H9 (cell line): ENCODE measurements around the gene RASGRF2. TPM values are rescaled to one million over a fixed set of nuclear protein-coding genes. Genes with fewer than 3 reads are reported as not detected.

Experiments
- DNase-seq: peaks from one replicate; pipeline ENCODE4 v3.0.0-alpha.2; 2017
- H2AFZ ChIP-seq: one replicate; pipeline ENCODE4 v1.6.1; 2013; ENCODE audit warnings: mild to moderate bottlenecking, low read length, control low read depth, moderate library complexity
- H2AK5ac ChIP-seq: 2 replicates; pipeline ENCODE4 v1.6.1; 2013; ENCODE audit warnings: low read length, control low read depth, mixed read lengths; ENCODE audit not compliant: insufficient read length
- H2BK120ac ChIP-seq: one replicate; pipeline ENCODE4 v1.6.1; 2013; ENCODE audit warnings: low read depth, mild to moderate bottlenecking, low read length, control low read depth, inconsistent platforms; ENCODE audit not compliant: poor library complexity, severe bottlenecking
- H2BK12ac ChIP-seq: 2 replicates; pipeline ENCODE4 v1.6.1; 2013; ENCODE audit warnings: low read length, control low read depth, mixed read lengths, low read depth; ENCODE audit not compliant: insufficient read length
- H2BK15ac ChIP-seq: 2 replicates; pipeline ENCODE4 v1.6.1; 2013; ENCODE audit warnings: low read depth, low read length, control low read depth
- H2BK20ac ChIP-seq: one replicate; pipeline ENCODE4 v1.6.1; 2013; ENCODE audit warnings: low read depth, mild to moderate bottlenecking, low read length, control low read depth, inconsistent platforms; ENCODE audit not compliant: poor library complexity, severe bottlenecking
- H2BK5ac ChIP-seq: 2 replicates; pipeline ENCODE4 v1.6.1; 2013; ENCODE audit warnings: low read length, control low read depth, mixed read lengths; ENCODE audit not compliant: insufficient read length
- H3K14ac ChIP-seq: 2 replicates; pipeline ENCODE4 v1.6.1; 2013; ENCODE audit warnings: low read length, control low read depth; ENCODE audit not compliant: insufficient read depth
- H3K18ac ChIP-seq: 2 replicates; pipeline ENCODE4 v1.6.1; 2013; ENCODE audit warnings: low read depth, mild to moderate bottlenecking, mixed read lengths, low read length, control low read depth; ENCODE audit not compliant: insufficient read length
- H3K23ac ChIP-seq: 2 replicates; pipeline ENCODE4 v1.6.1; 2013; ENCODE audit warnings: low read length, control low read depth, mixed read lengths, low read depth; ENCODE audit not compliant: insufficient read length
- H3K23me2 ChIP-seq: 2 replicates; pipeline ENCODE4 v1.6.1; 2013; ENCODE audit warnings: low read depth, mild to moderate bottlenecking, mixed read lengths, low read length, control low read depth; ENCODE audit not compliant: insufficient read length, poor library complexity, severe bottlenecking
- H3K27ac ChIP-seq: 2 replicates; pipeline ENCODE4 v1.5.1; 2013; ENCODE audit warnings: low read length, control low read depth, mixed read lengths, low read depth; ENCODE audit not compliant: insufficient read length
- H3K27me3 ChIP-seq: 2 replicates; pipeline ENCODE4 v1.6.1; 2013; ENCODE audit warnings: low read length, control low read depth, inconsistent platforms; ENCODE audit not compliant: insufficient read depth
- H3K4ac ChIP-seq: 2 replicates; pipeline ENCODE4 v1.6.1; 2013; ENCODE audit warnings: low read depth, mild to moderate bottlenecking, control low read depth, inconsistent platforms, low read length, moderate library complexity
- H3K4me1 ChIP-seq: 2 replicates; pipeline ENCODE4 v1.6.1; 2013; ENCODE audit warnings: low read length, control low read depth, inconsistent platforms; ENCODE audit not compliant: insufficient read depth
- H3K4me2 ChIP-seq: 2 replicates; pipeline ENCODE4 v1.6.1; 2013; ENCODE audit warnings: low read length, control low read depth, mixed read lengths; ENCODE audit not compliant: insufficient read length, insufficient read depth
- H3K56ac ChIP-seq: 2 replicates; pipeline ENCODE4 v1.6.1; 2013; ENCODE audit warnings: low read depth, mild to moderate bottlenecking, mixed read lengths, low read length, control low read depth; ENCODE audit not compliant: insufficient read length
- H3K79me1 ChIP-seq: 2 replicates; pipeline ENCODE4 v1.6.1; 2013; ENCODE audit warnings: low read depth, mild to moderate bottlenecking, moderate library complexity, low read length, control low read depth, inconsistent platforms; ENCODE audit not compliant: insufficient read depth, poor library complexity, severe bottlenecking
- H3K79me2 ChIP-seq: 2 replicates; pipeline ENCODE4 v1.6.1; 2013; ENCODE audit warnings: low read length, control low read depth, inconsistent platforms; ENCODE audit not compliant: insufficient read depth
- H3K9ac ChIP-seq: 2 replicates; pipeline ENCODE4 v1.6.1; 2013; ENCODE audit warnings: low read length, control low read depth, mixed read lengths; ENCODE audit not compliant: insufficient read length; ENCODE audit errors: extremely low read depth
- H3K9me3 ChIP-seq: one replicate; pipeline ENCODE4 v1.6.1; 2013; ENCODE audit warnings: low read depth, low read length, inconsistent platforms; ENCODE audit not compliant: control insufficient read depth
- H3T11ph ChIP-seq: one replicate; pipeline ENCODE4 v1.6.1; 2013; ENCODE audit warnings: mild to moderate bottlenecking, low read length, control low read depth, inconsistent platforms
- H4K20me1 ChIP-seq: one replicate; pipeline ENCODE4 v1.6.1; 2013; ENCODE audit not compliant: control insufficient read depth, insufficient read length, insufficient read depth
- H4K5ac ChIP-seq: 2 replicates; pipeline ENCODE4 v1.6.1; 2013; ENCODE audit warnings: low read depth, mild to moderate bottlenecking, mixed read lengths, low read length, control low read depth; ENCODE audit not compliant: insufficient read length
- H4K8ac ChIP-seq: replicated peaks from 2 replicates; pipeline ENCODE4 v1.6.1; 2013; ENCODE audit warnings: low read length, control low read depth, mixed read lengths, low read depth; ENCODE audit not compliant: insufficient read length
- H4K91ac ChIP-seq: 2 replicates; pipeline ENCODE4 v1.6.1; 2013; ENCODE audit warnings: low read depth, mild to moderate bottlenecking, moderate library complexity, mixed read lengths, low read length, control low read depth; ENCODE audit not compliant: insufficient read length
- H3K27ac Mint-ChIP-seq, 3 experiments: 2 replicates in 2 of 3; 3 replicates in 1 of 3; pipeline ENCODE4 v1.8.0; 2020 to 2021; ENCODE audit warnings: mixed read lengths in 3 of 3, mild to moderate bottlenecking in 1 of 3, moderate library complexity in 1 of 3
- H3K27me3 Mint-ChIP-seq: 2 replicates; pipeline ENCODE4 v1.8.0; 2021; ENCODE audit warnings: low read depth, mild to moderate bottlenecking, moderate library complexity, mixed read lengths
- H3K36me3 Mint-ChIP-seq, 3 experiments: 2 replicates in 2 of 3; 3 replicates in 1 of 3; pipeline ENCODE4 v1.8.0; 2020 to 2021; ENCODE audit warnings: low read depth in 3 of 3, mixed read lengths in 3 of 3; ENCODE audit not compliant: insufficient read depth in 1 of 3
- H3K4me1 Mint-ChIP-seq, 2 experiments: 2 replicates each; pipeline ENCODE4 v1.8.0; 2020; ENCODE audit warnings: mixed read lengths in 2 of 2
- H3K4me3 Mint-ChIP-seq, 2 experiments: 2 replicates in 1 of 2; 3 replicates in 1 of 2; pipeline ENCODE4 v1.8.0; 2020 to 2021; ENCODE audit warnings: mild to moderate bottlenecking in 2 of 2, mixed read lengths in 2 of 2, moderate library complexity in 1 of 2
- H3K9me3 Mint-ChIP-seq, 2 experiments: 2 replicates in 1 of 2; 3 replicates in 1 of 2; pipeline ENCODE4 v1.8.0; 2020; ENCODE audit warnings: mild to moderate bottlenecking in 2 of 2, mixed read lengths in 2 of 2, moderate library complexity in 1 of 2
- CTCF ChIP-seq: fragments of 200-600 bp; sonication (generic); conservative IDR thresholded peaks from 3 replicates; pipeline ENCODE4 v1.8.0; 2021; ENCODE audit warnings: antibody characterized with exemption, mild to moderate bottlenecking
- WGBS: extraction: QIAGEN DNeasy Blood & Tissue Kit; methylation state at CpG from one replicate; pipeline ENCODE4 v1.1.7; 2013; ENCODE audit warnings: missing lambda C conversion rate, low lambda C conversion rate, mixed read lengths; ENCODE audit not compliant: insufficient read length; ENCODE audit errors: extremely low coverage; 5-methylcytosine and 5-hydroxymethylcytosine counted together
- total RNA-seq: library from RNA; stranded (reverse); gene quantifications from 2 replicates; pipeline ENCODE4 v1.2.1, GENCODE V29; 2021

RASGRF2 gene
- total RNA-seq, 1 experiment from 2014 or later: 13.5 TPM

GRCh38 chr5:81238460-81238859, 278.3 kb downstream of the RASGRF2 start:
- Histone ChIP-seq H3K4me2 (no peak overlapping the region), H2BK12ac (no peak overlapping the region)

More at GRCh38 chr5:81238460-81238859, 278.3 kb downstream of the RASGRF2 start:
- Mint-ChIP-seq H3K36me3 (peaks cover 0 to 16% (median 9%) of the 10 kb centered on the region in 3 experiments; a peak in 6 of 7 replicates), H3K27ac (peak overlapping the region in 2 of 3 experiments; percentile 11 to 40; a peak in 1 of 7 replicates), H3K27me3 (no peaks in the 10 kb centered on the region), H3K4me1 (peaks cover 13 to 20% of the 10 kb centered on the region in 2 experiments), H3K9me3 (no peaks in the 10 kb centered on the region; a peak in 1 of 5 replicates), H3K4me3 (no peak overlapping the region)
- Histone ChIP-seq H3K9ac (no peak overlapping the region), H3K18ac (no peak overlapping the region), H4K20me1 (peaks cover 3% of the 10 kb centered on the region), H2BK120ac (no peak overlapping the region), H3K79me1 (no peaks in the 10 kb centered on the region), H3K79me2 (no peaks in the 10 kb centered on the region), H4K5ac (no peak overlapping the region), H4K91ac (no peak overlapping the region), H3K27me3 (no peaks in the 10 kb centered on the region), H3K27ac (no peak overlapping the region), H4K8ac (no peak overlapping the region), H2BK15ac (no peak overlapping the region), H2BK5ac (no peak overlapping the region), H3K56ac (no peak overlapping the region), H2BK20ac (no peak overlapping the region), H2AK5ac (no peak overlapping the region), H3T11ph (no peak overlapping the region), H3K23ac (no peak overlapping the region), H3K4me1 (peaks cover 5% of the 10 kb centered on the region; the same call in 1 of the 2 replicates), H3K9me3 (no peaks in the 10 kb centered on the region), H3K14ac (no peak overlapping the region), H3K23me2 (no peaks in the 10 kb centered on the region), H3K4ac (no peak overlapping the region), H2AFZ (no peak overlapping the region)
- no peak for DNase-seq
- WGBS: no CpG with 5 or more reads among the region's 4 CpGs
- TF ChIP-seq CTCF: no peak
